Measurements from ENCODE around the gene CYB561D2.

CYB561D2 gene

DNA sequence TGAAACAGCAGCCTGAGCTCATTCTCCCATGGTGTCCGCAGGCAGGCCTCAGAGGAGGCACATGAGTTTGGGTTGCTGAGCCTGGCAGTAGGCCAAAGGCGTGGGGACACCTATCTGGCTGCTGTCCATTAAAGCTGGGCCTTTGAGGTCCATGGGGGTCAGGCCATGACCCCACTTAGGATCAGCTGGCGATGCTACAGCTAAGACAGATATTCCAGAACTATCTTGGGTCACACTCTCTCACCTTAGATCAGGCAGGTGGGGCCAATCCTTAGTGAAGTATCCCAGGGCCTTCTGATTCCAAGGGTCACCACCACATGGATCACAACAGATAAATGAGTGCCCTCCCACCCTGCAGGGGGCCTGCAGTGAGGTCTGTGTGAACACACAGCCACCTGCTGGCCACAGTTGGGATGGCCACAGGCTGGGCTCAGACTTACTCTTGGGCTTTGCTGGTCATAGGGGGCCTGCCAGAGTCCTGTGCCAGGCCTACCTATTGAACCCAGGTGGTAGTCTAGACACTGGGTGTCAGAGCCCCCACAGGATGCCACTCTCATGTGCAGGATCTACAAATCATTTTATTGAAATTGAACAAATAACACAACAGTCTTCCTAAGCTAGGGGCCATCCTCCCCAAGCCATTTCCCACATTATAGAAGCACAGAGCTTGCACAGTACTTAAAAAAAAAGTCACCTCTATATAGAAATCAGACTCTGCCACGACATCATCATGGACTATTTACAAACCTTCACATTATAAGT, 26.1 kb upstream of the CYB561D2 start:
- peak; percentile 41 for DNase-seq

DNA sequence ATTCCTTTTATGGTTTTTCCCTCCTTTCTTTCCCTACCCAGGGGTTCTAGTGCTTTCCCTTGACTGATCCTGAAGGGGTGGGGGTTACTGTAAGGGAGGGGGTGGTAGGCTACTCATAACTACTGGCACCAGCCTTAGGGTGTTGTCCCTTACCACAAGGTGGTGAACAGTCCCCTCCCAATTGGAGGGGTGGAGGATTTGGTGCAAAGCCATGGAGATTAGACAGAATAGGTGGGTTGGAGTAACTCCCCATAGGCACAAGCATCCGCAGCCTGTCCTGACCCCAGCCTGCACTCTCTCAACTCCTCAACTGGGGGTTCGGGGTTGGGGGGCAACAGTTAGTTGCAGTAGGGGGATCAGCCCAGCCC, 25.6 kb upstream of the CYB561D2 start:
- DNase-seq: no peak

DNA sequence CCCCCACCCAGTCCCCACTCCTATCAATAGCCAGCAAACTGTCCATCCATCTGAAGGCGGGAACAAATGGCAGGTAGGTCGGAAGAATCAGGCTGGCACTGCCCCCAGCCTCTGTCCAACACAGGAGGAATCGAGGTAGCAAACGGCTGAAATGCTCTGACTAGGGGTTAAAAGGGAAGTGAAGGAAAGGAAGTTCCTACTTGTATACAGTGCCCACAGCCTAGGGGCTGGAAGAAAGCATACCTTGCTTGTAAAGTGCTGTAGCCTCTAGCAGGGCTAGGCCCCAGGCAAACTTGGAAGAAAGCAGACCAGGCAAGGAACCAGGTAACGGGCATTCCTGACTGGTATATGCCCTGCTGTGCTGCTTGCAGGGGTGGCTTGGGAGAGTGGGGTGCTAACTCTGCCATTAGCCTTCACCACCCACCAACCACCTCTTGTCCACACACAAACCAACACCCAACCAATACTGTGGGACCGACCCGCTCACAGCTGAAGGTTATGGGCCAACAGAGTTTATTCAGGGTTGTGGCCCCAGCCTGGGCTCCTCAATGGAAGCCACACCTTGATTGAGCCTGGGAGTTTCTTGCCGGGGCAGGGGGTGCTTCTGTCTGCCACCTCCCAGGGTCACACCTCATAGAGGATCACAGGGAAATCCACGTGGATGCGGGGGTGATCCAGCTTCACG, 25.0 kb upstream of the CYB561D2 start:
- no peak for DNase-seq

DNA sequence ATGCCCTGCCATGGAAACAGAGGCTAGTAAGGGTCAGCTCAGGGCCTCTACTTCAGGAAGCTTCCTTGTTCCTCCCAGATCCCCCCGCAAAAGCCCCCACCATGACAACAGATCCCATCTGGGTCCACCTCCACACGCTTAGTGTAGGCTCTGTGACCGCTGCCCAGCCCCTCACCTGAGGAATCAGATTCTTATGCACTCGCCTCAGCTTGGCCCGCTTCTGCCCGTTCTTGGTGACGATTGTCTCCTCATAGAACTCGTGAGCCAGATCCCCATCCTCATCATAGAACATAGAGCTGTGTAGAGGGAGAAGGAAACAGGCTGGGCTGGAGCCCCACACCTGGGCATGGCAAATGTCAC, 24.5 kb upstream of the CYB561D2 start:
- DNase-seq: no peak

DNA sequence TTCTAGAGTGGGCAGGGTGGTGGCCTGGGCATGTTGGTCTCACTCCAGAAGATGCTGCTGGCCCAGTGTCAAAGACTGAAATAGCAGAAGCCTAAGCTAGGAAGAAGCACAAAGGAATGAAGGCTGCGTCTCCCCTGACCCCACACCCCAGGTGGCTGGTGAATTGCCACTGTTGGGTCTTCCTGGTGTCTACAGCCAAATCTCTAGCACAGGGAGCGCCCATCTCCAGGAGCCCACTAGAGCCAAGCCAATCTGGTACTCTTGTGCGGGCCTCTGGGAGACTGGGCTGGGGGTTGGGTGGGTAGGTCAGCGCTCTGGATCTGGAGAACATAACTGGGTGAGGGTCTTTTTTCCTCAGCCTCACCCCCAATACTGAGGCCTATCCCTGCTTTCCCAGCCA, 23.5 kb upstream of the CYB561D2 start:
- DNase-seq: no peak

DNA sequence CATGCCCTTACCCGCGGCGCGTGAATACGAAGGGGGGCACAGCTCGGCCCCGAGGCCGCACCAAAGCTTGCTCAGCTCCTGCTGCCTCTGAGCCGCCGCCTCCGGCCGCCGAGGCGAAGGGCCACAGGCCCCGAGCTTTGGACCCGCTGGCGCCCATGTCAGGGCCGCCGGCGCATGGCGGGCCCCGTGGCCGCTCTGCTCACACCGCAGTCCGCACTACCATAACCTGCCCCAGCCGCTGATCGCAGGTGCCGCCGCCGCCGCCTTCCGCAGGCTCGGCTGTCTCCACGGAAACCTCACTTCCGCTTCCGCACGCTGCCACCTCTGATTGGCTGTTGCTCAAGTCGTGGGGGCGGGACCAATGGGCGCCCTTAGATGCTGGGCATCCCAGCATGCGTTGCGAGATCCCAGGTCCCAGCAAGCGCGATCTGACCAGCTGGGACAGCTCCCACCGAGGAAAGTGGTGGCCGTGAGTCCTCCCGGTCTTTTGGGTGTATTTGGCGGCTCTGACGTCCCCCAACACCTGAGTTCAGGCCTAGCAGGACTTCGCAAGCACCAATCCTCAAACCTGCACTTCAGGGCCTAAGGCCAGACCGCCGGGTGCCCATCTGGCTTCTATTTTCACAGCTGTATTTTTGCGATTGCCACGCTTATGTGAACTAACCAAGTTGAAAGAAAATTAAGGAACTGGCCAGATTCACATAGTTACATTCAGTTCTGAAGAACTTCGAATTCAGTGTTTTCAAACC, 22.5 kb upstream of the CYB561D2 start, which contains the start of gene TUSC2:
TSS of gene TUSC2 (minus strand) at position 281 of the 749 bp plus-strand sequence. CDS start at position 157, 124 bp downstream.
- peak; percentile 91 for DNase-seq

DNA sequence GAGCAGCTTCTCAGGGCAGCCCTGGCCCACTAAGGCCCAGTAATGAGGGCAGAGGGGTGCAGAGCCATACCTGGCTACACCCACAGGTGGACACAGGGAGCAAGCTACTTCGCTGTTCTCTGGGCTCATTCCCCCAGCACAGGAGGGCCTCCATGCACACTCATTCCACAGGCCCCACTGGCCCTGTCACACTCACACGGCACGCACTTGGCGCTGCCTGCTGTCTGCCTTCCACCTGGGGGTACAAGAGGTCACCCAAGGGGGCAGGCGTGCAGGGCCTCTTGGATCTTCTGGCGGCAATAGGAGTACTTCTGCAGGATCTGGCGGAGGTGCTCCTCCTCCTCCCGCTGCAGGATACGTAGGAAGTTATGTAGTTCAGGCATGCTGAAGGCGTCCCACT, 20.3 kb upstream of the CYB561D2 start:
- DNase-seq: no peak

DNA sequence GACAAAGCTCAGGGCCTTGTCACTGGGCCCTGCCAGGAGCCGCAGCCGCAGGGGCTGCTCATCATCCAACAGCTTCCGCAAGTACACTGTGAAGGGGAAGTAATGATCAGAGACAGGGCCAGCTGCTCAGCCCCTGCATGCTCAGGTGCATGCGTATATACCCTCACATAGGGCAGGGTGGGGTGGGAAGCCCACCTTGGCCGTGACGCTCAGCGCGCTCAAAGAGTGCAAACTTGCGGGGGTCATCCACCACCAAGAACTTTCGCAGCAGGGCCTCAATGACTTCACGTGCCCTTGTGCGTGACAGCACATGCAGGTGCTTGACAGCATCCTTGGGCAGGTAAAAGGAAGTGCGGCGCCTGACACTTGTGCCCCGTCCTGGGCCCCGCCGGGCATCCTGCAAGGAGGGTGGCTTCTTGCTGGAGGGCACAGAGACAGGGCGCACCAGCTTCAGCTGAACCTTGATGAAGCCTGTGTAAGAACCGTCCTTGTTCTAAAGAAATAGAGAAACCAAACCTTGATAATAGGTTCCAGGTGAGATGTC, 19.2 kb upstream of the CYB561D2 start:
- DNase-seq: no peak

DNA sequence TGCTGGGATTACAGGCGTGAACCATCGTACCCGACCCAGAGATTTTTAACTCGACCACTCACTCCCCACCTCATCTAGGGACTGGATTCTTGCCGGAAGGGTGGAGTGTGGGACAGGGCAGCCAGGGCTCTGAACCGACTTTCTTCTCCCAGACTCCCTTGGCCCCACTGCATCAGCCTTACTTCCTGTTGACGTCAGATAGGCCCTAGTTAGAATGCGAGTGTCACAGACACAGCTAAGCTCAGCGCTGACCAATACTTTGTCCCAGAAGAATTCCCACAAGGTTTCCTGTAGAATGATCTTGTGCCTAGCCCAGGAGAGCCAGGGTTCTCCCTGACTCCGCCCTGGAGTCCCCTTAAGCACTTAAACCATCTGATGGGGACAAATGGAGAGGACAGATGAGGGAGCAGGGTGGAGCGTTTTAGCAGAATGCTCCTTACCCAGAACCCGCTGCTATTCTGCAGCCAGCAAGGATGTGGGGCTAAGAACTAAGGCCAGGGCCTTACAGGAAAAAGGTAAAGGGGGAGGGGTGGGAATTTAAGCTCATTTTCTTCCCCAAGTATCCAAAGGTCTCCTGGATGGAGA, 16.8 kb upstream of the CYB561D2 start:
- DNase-seq: no peak

DNA sequence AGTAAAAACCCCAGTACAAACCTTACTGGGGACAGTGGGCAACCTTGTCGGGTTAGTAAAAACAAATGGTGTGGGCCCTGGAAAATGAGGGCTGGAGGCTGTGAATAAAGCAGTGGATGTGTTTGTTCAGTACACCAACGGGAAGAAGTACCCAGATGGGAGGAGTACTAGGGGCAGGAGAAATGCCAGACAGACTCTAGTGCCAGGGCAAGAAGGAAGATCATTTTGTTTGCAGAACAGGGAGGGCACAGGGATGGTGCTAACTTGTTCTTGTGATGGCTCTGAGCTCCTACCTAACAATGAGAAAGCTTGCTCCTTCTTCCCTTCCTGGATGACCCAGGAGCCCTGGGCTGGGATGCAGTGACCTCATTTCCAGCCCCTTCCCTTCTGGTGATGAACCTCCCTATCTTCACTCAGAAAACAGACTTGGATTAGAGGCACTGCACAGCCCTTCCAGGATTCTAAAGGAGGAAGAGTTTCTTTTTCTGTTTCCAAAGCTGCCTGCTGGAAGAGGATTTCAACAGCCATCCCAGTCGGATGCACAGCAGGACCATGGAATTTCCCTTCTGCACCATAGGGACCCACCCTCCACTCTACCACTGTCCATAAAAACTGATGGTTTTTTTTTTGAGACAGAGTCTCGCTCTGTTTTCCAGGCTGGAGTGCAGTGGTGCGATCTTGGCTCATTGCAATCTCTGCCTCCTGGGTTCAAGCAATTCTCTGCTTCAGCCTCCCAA, 16.2 kb upstream of the CYB561D2 start:
- DNase-seq: no peak

DNA sequence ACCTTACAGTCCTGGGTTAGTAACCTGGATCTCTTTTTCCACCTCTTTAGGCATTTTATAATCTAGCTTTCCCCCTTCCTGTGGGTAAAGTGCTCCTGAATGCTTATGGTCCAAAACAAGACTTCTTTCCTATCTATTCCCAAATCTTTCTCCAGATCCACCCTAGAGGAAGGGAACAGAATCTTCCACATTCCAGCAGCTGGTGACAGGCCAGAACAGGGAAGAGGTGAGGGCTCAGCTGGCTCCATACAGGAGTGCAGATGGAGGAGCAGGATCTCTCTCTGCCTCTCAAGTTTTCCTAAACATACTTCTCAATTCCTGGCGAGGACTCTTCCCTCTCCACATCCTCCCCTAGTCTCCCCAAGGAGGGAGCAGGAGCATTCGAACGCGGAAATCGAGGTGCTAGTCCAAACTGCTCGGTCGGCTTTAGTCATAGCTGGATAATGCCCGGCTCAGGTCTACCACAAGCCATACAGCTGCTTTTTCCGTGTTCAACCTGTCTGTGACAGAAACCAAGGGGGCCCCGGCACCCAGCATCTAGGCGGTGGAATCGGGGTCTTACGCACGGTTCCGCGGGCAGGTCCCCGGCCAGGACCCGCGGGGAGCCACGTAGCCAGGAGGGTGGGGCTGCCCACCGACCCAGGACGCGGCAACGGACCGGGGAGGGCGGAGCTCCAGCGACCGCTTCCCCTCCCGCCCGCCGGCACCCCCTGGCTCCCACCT, 14.0 kb upstream of the CYB561D2 start:
- no peak for DNase-seq

DNA sequence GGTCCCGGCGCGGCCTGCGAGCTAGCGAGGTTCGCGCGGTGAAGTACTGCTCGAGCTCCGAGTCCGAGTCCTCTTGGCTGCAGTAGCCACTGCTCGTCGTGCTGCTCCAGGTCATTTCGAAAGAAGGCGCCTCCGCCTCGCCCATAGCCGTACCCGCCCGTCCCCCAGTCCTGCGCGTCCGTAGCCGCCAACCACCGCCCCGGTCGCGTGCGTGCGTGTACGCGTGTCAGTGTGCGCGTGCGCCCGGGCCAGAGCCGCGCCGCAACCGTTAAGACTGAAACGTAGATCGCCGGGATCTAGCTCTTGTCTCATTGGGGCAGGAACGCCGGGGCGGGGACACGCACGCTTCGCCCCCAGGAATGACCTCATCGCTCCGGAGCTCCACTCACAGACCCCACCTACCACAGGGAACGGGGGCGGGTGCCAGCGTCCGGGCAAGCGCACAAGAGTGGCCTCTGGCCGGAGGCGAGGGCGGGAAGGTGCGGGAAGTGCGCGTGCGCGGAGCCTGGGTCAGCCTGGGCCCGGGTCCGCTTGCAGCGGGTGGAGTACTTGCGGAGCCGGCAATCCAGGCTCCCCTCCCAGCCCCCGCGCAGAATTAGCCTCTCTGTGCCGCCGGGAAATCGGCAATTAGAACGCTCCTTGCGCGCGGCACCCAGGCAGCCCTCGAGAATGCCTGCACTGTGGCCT, 13.3 kb upstream of the CYB561D2 start:
- peak; percentile 95 for DNase-seq

DNA sequence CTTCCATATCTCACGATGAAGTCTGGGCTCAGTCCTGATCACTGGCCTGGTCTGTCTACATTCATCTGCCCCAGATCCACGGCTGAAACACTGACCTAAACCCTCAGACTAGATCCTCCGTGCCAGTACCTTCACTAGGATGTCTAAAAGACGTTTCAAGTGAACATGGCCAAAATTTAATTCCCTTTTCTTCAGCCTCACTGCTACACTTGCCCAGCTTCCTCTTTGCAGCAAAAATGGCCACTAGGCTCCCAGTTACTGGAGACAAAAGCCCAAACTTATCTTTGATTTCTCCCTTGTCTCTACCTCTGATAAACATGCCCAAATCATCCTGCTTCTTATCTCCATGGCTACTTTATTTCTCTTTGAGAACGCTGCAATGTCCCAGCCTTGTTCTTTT, 11.7 kb upstream of the CYB561D2 start:
- no peak for DNase-seq

DNA sequence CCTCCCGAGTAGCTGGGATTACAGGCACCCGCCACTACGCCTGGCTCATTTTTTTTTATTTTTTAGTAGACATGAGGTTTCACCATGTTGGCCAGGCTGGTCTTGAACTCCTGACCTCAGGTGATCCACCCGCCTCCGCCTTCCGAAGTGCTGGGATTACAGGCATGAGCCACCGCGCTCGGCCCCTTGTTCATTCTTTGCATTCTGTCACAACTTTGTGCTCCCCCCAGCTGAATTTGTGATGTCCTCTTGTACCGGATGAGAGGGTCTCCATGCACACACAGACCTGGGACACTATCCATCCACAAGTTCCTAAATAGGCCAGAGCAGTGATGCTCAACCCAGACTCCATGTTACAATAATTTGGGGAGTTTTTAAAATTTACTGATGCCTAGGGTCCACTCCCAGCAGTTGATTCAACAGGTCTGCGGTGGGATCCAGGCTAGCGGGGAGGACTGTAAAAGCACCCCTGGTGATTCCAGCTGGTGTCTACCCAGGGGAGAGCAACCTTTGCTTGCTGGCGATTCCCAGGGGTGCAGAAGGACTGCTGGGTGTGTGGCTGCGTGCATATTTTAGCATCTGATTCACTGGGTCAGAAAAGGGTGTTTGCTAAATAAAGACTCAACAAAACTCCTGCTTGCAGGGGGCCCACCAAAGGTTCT, 11.0 kb upstream of the CYB561D2 start:
- DNase-seq: no peak

DNA sequence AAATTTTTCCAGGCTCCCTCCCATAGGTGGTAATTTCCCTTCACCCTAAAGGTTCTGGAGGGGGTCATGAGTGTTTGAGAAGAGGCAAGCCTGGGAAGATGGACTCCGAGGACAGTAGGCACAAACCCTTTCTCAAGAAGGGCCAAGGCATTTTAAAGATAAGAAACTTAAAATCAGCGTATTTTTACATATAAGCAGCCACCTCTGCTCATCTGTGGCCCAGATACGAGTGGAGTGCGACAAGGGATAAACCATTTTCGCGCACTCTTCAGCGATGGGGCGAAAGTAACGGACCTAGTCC, 10.6 kb upstream of the CYB561D2 start:
- DNase-seq: no peak

DNA sequence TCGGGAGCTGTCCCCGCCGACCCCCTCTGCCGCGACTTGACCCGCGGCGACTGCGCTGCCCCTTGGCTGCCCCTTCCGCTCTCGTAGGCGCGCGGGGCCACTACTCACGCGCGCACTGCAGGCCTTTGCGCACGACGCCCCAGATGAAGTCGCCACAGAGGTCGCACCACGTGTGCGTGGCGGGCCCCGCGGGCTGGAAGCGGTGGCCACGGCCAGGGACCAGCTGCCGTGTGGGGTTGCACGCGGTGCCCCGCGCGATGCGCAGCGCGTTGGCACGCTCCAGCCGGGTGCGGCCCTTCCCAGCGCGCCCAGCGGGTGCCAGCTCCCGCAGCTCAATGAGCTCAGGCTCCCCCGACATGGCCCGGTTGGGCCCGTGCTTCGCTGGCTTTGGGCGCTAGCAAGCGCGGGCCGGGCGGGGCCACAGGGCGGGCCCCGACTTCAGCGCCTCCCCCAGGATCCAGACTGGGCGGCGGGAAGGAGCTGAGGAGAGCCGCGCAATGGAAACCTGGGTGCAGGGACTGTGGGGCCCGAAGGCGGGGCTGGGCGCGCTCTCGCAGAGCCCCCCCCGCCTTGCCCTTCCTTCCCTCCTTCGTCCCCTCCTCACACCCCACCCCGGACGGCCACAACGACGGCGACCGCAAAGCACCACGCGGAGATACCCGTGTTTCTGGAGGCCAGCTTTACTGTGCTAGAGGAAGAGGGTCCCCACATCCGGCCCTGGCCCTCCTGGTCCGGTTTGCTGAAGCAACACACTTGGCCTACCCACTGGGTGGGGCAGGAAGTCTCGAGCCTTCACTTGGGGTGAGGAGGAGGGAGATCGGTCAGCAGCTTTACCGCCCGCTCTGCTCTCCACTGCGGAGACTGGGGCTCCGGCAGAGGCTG, 10.0 kb upstream of the CYB561D2 start, which contains the start of gene RASSF1:
TSS of gene RASSF1 (minus strand) at position 389 of the 882 bp plus-strand sequence. CDS start at position 358, 31 bp downstream.
- DNase-seq: peak; percentile 50

DNA sequence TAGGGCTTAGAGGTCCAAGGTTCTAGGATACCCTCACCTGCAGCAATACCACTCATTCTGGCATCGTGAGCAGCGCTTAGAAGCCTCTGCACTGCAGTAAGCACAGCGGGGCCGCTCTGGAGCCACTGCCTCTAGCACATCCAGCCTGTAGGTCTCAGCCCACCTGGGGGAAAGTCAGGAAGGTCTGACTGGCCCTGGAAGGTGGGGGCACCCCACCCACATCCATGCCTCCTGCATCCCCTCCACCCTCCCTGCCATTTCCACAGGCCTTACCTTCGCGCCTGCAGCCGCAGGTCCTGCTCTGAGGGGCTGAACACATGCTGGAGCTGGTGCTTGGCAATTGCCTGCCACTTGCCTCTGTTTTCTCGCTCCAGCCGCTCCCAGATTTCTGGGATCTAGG, 9.1 kb upstream of the CYB561D2 start:
- DNase-seq: no peak

DNA sequence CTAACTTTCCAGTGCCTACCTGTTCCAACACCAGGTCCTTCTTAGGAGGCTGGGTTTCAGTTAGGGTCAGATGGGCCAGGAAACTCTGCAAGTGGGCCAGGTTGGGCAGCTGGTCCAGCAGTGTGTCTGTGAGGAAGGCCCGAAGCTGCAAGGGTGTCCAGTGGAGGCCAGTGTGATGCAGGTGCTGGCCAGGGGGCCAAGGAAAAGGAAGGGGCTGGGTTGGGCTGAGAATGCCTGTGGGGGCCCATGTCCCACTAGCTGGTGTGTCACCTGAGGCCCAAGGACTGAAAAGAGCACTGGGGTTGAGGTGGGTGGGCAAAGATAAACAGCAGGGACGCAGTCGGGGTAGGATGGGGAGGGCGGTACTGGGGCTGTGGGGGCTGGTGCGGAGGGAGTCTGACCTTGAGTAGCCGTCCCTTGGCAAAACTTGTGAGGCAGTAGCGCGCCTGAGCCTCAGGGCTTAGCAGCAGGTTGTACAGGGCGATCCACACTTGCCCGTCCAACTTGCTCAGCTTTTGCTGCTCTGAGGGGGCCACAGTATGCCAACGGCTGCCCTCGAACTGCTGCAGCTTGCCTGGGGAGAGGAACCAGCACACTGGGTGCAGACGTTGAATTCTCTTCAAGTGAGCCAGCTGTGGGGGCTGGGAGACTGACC, 8.5 kb upstream of the CYB561D2 start:
- DNase-seq: no peak
